NCI-H774 (cell line): ENCODE data around the gene TSC1.
A peak's percentile ranks its signal among the peaks of the same experiment; 100 is the strongest.

Source experiments
- DNase-seq: peaks from one replicate; lab custom pipeline; 2025; lab: John Stamatoyannopoulos, UW

The TSC1 gene

DNA sequence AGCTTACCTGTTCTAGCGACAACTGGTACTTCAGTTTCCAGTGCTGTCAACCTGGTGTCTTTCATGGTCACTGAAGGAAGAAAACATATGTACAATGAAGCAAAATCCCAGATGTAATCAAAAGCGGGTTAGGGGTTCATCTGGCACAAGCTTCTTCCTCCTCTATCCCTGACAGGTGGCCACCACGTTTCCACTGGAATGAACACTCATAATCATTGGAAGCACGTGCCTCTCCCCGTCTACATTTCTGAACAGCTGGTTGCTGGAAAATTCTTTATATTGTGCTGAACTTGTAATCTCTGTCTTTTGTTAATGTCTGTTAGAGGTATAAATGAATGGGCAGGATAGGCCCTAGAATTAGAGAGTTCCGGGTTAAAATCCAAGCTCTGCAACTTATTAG lies 9.4 kb downstream of the TSC1 start:
- no peak for DNase-seq

DNA sequence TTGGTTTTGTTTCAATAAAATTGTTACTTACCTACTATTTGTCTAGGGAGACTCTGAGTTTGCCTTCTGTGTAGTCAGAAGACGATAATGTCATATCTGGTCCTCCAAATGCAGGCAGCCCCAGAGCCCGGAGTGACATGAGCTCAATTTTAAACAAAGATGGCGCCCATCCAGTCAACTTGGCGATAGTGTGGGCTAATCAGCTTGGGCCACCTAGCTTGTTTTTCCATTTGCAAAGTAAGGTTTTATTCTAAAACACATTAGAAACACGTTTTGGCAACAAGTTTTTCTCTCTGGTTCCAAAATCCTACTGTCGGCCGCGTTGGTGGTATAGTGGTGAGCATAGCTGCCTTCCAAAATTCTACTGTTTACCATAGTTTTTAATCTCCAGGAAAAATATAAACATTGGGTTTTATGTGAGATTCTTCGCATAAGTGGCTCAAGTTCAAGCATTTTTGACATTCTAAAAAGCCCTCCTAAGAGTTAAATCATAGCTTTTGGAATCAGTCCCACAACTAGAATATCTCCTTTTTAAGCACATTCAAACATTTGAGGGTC lies 13.2 kb downstream of the TSC1 start:
- DNase-seq = no peak

DNA sequence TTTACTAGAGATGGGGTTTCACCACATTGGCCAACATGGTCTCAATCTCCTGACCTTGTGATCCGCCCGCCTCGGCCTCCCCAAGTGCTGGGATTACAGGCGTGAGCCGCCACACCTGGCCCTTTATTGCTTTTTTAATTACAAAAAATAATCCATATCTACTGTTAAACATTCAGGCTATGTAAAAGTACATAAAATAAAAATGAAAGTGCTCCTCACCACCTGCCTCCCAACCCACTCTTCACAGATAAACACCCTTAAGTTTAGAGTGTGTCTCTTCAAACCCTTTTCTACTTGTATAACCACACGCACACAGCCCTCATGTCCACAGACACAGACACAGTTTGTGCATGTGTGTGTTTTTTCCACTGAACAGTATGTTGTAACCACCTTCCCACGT lies 16.7 kb downstream of the TSC1 start:
- DNase-seq = no peak

DNA sequence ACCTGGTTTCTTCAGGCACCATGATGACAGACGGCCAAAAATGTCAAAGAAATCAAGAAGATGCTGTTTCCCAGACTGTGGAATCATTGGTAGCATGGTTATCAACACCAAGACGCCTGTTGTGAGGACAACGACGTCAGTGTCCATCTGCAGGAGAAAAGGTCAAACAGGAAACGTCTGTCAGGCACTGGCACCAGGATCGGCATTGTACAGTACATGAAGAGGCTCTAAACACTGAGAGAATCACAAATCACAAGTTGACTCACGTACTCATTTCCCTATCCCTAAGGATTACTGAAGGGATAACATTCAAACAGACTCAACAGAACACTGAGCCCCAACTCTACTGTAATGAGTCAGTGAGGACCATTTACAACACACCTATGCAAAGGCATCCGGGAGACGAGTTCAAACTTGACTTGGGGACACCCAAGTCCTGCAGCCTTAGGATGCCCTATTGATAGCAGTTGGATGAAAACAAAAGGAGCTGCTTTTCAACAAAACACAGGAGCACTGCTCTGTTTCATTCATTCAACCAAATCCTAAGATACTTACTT lies 21.0 kb downstream of the TSC1 start:
- no peak for DNase-seq

DNA sequence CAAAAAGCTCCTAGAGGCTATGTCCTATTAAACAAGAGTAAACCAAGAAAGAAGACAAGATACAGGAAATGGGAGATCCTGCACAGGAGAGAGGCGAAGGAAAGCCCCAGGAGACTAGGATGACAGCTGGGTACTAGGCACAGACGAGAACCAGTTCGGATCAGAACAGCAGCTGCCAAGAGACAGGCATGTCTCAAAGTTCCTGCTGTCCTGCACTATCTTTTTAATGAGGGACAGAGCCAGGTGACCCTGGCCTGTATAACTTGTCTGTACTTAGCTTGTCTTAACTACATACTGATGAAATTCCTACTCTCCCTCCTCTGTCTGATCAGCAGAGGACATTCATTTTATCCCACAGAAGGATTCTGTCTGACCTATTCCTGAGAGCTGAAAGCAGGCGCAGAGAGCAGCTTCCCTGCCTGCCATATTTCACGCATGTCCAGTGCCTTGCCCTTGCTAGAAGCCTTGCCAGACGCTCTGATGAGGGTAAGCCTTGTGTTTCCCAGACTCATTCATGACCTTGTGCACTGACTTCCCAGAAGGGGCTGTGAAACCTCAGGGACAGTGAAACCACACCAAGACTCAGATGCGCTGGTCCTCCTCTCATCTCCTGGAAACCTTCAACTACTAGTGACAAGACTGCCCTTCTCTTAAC lies 24.7 kb downstream of the TSC1 start:
- DNase-seq = no peak

DNA sequence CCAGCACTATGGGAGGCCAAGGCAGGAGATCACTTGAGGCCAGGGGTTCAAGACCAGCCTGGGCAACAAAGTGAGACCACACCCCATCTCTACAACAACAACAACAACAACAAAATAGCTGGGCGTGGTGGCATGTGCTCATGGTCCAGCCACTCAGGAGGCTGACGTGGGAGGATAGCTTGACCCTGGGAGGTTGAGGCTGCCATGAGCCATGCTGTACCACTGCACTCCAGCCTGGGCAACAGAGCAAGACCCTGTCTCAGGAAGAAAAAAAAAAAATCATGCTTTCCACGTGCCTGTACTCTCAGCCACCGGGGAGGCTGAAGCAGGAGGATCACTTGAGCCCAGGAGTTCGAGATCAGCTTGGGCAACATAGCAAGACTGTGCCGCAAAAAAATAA lies 29.5 kb downstream of the TSC1 start:
- no peak for DNase-seq

DNA sequence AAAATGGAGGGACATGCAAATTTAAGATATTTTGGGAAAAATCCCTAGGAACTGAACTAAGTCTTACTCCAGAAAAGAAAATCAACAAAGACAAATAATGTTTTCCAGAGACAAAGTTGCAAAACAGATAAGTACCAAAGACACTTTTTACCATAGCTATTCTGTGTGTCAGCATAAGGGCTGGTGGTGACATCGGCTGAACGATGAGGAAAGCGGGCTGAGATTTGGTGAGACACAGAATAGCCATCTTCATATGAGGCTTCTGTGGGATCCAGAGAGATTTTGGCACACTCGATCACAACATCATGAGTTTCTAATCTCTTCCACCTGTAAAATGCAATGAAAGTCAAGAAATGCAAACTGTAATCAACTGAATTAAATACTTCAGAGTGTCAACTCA lies 32.3 kb downstream of the TSC1 start:
- DNase-seq = no peak

DNA sequence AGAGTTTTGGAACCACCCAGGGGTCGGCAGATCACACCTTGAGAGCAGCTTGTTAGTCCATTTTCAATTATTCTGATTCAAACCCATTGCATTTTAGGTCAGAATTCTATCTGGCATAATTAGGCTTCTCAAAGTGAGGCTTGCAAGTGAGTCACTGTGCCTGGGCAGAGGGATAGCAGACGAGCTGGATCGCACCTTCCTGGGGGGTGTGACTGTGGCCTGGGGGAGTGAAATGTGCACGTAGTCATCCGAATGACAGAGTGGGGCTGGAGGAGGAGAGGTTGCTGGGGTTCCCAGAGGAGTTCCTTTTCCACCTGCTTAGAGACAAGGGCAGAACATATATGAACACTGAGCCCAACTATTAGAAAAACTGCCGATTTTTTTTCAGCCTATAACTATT lies 34.0 kb downstream of the TSC1 start:
- DNase-seq = no peak

DNA sequence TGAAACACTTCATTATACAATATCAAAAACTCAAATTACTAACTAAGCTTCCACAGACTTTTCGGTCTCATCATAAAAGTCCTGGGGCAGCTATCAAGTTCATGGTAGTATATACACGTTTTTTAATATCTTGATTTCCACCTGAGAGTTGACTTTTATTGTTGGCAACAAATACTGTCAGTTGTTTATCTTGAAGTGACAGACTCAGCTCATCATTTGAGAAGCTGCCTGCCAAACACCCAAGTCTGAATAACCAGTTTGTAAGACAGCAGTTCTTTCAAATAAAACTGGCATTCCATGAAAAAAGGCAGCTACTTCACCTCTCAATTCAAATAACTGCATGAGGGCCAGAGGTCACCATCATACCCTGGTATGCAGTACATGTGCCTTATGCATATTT lies 35.1 kb downstream of the TSC1 start:
- DNase-seq = no peak

DNA sequence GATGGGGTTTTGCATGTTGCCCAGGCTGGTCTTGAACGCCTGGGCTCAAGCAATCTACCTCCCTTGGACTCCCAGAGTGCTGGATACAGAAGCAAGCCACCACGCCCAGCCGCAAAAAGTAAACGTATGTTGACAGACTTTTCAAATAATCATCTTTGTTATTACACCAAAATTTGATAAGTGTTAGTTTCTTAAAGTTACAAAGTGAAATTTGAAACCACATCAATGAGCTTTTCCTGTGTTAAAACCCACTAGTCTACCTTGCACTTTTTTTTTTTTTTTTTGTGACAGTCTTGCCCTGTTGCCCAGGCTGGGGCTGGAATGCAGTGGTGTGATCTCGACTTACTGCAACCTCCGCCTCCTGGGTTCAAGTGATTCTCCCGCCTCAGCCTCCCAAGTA lies 35.8 kb downstream of the TSC1 start:
- no peak for DNase-seq

DNA sequence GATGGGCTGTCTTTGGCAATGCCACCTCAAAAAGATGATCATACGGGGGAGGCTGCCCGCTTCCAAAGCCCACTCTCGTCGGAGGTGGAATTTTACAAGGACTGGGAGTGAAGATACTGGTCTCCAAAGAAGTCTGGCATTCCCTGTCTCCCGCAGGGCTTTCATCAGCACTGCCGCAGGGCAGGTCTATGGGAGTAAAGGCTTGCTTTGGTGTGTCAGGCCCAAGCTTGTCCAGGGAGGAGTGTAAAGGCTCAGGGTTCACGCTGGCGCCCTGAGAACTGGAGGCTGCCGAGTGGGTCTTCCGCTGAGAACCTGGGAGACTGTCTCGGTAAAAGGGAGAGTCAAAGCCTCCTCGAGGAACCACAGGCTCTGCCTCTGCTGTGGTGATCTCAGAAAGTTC lies 38.7 kb downstream of the TSC1 start:
- no peak for DNase-seq

DNA sequence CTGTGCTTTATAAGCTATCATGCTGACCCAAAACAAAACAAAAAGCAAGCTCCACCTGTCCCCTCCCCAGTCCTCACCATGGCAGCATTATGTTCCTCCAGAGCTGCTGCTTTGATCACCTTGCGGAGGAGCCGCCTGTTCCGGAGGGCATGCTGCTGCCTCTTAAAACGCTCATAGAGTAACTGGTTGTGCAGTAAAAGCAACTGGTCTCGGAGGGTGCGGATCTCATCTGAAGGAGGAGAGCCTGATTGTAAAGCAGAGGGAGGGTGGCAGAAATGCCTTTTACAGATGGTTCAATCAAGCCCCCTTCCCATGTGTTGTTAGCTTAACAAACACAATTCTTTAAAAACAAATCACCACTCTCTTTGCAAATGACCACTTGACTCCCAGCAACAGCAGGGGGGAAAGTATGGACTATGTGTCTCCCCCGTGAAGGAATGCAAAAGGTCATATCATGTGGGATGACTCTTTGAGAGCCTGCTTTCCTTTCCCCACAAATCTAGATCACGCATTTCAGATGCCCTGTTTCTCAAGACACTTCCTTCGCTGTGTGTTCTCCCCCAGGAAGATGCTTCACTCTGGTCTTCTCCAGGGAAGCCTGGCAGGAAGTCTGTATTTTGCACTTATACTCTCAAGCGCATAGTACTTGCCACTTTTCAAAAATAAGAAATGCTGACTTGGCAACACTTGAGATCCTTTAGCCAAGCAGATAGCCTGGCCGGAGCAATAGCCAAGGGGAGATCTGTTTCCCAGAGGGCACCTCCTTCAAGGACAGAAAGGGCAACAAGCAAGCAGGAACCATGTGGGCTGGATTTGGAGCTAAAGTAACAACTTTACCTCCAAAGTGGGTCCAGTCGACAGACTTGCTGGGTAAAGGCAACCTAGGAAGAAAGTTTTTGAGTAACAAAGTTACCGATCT lies 40.6 kb downstream of the TSC1 start:
- DNase-seq = no peak

DNA sequence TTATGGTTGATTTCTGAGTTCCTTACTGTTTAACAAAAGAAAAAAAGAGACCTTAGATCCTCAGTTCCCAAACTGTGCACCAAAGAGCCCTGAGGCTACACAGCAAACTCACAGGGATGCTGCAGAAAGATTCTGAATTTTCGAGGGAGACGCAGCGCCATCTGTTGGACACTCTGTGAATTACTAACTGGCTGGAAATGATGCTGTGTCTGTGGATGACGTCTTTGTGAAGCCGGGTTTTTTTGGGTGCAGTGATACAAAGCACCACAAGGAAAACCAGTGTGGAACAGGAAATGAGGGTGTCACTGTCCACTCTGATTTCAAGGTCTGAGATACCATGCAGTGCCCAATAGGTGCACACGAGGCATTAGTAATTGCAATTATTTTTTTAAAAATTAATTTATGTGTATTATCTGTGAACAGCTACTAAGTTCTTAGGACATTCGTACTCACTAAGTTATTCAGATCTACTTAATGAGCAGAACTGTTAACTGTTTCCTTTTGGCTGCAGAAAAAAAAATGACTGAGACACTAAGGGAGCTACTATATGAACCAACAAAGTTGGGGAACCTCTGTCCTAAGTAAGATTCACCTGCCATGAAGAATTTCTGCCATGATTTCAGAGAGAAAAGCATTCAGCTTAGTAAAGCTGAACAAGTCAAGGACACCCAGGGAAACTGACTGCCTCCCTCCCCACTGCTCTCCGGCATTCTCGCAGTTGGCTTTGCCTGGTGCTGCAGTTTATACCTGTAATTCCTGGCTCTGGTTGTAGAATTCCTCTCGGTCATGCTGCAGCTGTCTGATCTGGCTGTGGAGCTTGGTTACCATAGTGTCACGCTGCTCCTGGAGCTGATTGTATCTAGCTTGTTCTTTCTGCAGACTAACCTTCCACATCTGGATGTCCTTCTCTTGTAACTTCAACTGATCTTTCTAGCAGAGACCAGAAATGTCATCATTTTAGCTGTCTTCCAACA lies 42.3 kb downstream of the TSC1 start:
- peak; percentile 77 for DNase-seq

DNA sequence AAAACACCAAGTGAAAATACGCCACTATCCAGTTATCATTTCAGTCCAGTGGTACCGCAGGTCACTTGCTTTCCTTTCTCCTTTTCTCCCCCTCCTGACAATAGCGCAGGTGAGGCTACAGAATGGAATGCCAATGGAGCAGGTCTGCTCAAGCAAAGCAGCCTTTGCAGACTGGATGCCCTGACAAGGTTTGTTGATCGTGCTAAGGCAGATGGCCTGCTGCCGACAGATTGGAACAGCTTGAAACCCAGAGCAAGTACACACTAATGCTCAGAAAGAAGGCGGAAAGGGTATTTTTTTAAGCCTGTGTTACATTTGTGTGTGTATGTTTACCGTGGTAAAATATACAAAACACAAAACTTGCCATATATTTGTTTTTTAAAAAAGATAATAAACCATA lies 46.4 kb downstream of the TSC1 start:
- no peak for DNase-seq

DNA sequence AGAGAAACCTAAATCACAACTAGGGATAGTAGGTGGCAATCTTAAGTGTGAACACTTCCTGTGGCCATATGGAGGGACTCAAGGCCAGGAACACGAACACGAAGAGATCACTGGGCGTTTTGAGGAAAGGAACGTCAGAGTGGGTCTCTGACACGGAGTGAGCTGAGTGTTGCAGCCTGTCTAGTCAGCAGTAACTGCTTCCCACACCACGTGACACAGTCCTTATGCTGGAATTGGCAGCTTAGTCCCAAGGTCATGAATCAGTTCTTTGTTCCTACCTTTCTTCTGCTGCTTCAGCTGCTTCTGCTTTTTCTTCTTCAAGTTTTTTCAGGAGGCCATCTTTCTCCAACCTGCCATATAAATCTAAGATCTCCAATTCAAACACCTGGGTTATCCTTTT lies 47.5 kb downstream of the TSC1 start:
- no peak for DNase-seq

DNA sequence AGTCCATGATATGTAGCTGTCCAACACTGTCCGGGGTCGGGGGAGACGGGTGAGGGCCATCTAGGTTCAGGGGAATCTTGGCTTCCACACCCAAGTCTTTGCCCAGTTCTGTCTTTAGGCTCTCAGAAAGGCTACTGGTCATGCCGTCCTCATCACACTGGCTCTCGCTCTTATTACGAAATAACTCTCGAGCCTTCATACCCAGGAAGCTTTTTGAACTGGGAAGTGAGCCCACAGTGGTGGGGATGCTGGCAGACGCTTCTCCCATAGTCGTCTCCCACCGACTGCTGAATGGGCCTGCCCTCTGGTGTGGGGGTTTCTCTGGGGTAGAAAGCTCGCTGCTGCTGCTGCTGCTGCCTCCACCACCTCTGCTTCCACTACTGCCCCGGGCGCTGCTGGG lies 48.2 kb downstream of the TSC1 start:
- DNase-seq = no peak

DNA sequence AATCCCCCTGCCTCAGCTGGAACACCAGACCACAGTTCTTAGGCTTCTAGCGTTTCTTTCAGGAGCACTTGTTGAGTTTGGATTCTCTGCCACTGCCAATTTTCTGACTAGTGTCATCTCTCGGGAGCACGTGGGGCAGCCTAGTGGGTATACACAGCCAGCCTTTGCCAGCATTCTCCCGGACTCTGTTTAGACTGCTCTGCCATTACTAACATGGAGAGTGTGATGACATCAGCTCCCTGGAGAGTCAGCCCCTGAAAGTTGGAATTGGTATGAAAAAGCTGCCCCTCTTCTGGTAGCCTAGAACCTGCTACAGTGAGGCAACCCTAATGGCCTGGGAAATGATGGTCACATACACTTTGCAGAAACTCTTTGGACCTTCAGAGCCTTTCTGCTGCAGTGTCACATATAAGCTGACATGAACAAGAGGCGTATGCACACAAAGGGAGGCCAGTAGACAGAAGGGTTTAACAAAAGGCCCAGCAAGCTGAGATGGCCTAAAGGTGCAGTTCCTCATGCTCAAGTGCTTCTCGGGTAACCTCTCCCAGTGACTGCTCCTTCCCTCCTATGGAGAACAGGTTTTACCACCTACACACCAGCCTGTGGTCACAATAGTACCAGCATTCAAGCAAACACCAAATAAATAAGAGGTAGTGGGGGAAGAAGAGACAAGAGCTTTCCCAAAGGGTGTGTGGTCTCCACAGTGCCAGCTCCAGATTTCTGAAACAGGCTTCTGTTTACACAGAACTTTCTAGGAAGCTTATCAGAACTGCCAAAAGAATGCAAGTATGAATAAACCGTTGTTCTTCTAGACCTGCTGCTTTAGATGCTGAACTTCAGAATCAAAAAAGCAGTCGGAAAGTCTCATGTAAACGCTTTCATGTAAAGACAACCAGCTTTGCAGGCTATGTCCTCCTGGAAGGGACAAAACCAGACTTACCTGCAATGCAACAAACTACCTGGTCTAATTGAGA lies 49.3 kb downstream of the TSC1 start:
- no peak for DNase-seq

DNA sequence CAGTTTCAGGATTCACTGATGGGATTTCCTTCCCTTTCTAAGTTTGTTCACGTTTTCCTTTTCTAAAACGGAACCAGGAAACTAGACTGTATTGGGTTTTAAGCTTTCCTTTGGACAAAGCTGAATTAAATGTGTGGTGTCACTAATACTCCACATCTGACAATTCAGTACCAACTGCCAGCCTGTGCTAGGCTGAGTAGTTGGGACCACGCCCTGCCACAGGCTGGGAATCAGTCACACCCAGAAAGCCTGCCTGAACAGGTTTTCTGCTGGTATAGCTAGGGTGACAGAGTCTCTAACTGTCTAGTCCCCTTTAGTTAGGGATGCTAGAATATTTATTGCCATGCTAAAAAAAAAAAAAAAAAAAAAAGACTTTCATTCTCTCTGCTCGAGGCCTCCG lies 50.1 kb downstream of the TSC1 start:
- no peak for DNase-seq

DNA sequence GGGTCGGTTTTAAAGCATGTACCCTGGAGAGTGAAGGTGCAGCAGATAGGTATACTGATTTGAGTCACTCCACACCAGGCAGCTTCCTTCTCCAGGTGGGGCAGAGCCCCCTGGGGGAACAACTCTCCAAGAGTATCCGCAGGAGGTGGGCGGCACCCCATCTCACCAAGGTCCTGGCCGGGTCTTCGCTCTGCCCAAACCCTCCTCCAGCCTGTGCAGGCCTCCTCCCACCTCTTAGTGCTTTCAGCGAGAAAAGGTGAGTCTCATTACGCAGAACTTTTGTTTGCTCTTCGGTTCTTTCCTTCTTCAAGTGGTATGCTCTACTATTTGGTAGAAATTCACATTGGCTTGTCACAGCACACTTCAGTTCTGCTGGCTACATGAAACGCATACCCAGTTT lies 52.0 kb downstream of the TSC1 start:
- DNase-seq = no peak

DNA sequence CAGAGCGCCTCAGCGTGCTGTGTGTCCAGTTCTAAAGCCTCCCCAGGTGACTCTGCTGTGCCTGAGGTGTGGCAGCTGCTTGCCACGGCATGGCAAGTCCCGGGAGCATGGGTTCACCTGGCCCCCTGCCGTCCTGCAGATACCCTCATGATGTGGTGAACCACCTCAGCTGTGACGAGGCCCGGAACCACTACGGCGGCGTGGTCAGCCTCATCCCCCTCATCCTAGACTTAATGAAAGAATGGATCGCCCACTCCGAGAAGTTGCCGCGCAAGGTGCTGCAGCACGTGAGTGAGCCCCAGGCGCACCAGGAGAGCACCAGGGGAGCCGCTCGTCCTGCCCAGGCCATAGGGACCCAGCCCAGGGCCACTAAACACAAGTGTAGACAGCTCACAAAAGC lies 56.3 kb downstream of the TSC1 start:
- DNase-seq = no peak
